ENCODE data around the gene DOK3. TPM values are rescaled to one million over a fixed set of nuclear protein-coding genes. Genes with fewer than 3 reads are reported as not detected.

The DOK3 gene
- polyA plus RNA-seq, 1 donor from 2014 or later, result 5.5 TPM

GRCh38 chr5:177557041-177557647 is 47.5 kb upstream of the DOK3 start:
- H3F3A ChIP-seq (ENCODE audit: insufficient read depth, low read length, poor library complexity, severe bottlenecking), result no peaks in the 10 kb centered on the region
- peaks cover 23% of the 10 kb centered on the region for H3K79me2 ChIP-seq (replicated peaks; ENCODE audit: insufficient read depth, low read length)
- H3K9me2 ChIP-seq (ENCODE audit: insufficient read depth, low read length), result no peaks in the 10 kb centered on the region
- peaks cover 11% of the 10 kb centered on the region for H4K20me1 ChIP-seq (ENCODE audit: insufficient read depth)
- H3K4me3 ChIP-seq (ENCODE audit: low read length), result no peak overlapping the region
- H3K27ac ChIP-seq (ENCODE audit: low read length), result no peak overlapping the region
- no peak overlapping the region for H3K4me2 ChIP-seq (ENCODE audit: low read length)
- H3K27me3 ChIP-seq (ENCODE audit: insufficient read depth, low read depth, low read length), result no peaks in the 10 kb centered on the region
- no peak for TF ChIP-seq SMC3 (conservative IDR thresholded peaks at IDR 0.05; ENCODE audit: poor library complexity)
- no peak for TF ChIP-seq EZH2 (IDR thresholded peaks at IDR 0.05; ENCODE audit: borderline replicate concordance, insufficient read depth, low read length, poor library complexity, severe bottlenecking)
- no peak for TF ChIP-seq TAF1 (IDR thresholded peaks at IDR 0.05; ENCODE audit: low read depth)
- TF ChIP-seq, protein P1, sequence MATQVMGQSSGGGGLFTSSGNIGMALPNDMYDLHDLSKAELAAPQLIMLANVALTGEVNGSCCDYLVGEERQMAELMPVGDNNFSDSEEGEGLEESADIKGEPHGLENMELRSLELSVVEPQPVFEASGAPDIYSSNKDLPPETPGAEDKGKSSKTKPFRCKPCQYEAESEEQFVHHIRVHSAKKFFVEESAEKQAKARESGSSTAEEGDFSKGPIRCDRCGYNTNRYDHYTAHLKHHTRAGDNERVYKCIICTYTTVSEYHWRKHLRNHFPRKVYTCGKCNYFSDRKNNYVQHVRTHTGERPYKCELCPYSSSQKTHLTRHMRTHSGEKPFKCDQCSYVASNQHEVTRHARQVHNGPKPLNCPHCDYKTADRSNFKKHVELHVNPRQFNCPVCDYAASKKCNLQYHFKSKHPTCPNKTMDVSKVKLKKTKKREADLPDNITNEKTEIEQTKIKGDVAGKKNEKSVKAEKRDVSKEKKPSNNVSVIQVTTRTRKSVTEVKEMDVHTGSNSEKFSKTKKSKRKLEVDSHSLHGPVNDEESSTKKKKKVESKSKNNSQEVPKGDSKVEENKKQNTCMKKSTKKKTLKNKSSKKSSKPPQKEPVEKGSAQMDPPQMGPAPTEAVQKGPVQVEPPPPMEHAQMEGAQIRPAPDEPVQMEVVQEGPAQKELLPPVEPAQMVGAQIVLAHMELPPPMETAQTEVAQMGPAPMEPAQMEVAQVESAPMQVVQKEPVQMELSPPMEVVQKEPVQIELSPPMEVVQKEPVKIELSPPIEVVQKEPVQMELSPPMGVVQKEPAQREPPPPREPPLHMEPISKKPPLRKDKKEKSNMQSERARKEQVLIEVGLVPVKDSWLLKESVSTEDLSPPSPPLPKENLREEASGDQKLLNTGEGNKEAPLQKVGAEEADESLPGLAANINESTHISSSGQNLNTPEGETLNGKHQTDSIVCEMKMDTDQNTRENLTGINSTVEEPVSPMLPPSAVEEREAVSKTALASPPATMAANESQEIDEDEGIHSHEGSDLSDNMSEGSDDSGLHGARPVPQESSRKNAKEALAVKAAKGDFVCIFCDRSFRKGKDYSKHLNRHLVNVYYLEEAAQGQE (IDR thresholded peaks at IDR 0.05; ENCODE audit: borderline replicate concordance), result no peak
- TF ChIP-seq MXI1 (conservative IDR thresholded peaks at IDR 0.05; ENCODE audit: poor library complexity, severe bottlenecking), result no peak
- TF ChIP-seq EP300 (conservative IDR thresholded peaks at IDR 0.05; ENCODE audit: poor library complexity, severe bottlenecking), result no peak
- no peak for TF ChIP-seq POLR2AphosphoS5 (IDR thresholded peaks at IDR 0.05)
- no peak for TF ChIP-seq CTCF (IDR thresholded peaks at IDR 0.05; ENCODE audit: poor library complexity, severe bottlenecking)
- TF ChIP-seq RAD21 (conservative IDR thresholded peaks at IDR 0.05), result no peak
- no peaks in the 10 kb centered on the region for H3K36me3 ChIP-seq (ENCODE audit: insufficient read depth, low read length)
- H3K9ac ChIP-seq (ENCODE audit: low read length), result no peak overlapping the region
- H2AFZ ChIP-seq (ENCODE audit: low read depth, low read length), result no peak overlapping the region
- no peaks in the 10 kb centered on the region for H3K9me3 ChIP-seq (ENCODE audit: low read length)

DNA sequence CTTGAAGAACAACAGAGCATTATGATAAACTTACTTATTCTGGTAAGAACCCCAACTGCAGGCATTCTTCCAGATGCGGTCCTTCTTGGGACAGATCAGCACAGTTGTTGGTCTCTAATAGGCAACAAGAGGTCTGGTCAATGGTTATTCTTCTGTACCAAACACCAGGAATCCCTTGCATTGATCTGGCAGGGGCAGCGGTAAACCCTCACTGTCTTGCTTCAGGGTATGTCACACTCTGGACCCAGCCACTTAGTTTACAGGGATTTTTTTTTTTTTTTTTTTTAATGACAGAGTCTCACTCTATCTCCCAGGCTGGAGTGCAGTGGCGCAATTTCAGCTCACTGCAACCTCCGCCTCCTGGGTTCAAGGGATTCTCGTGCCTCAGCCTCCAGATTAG is 46.0 kb upstream of the DOK3 start:
- no peaks in the 10 kb centered on the region for H3F3A ChIP-seq (ENCODE audit: insufficient read depth, low read length, poor library complexity, severe bottlenecking)
- no peaks in the 10 kb centered on the region for H3K36me3 ChIP-seq (ENCODE audit: insufficient read depth, low read length)
- no peak overlapping the region for H3K9ac ChIP-seq (ENCODE audit: low read length)
- no peak overlapping the region for H3K4me2 ChIP-seq (ENCODE audit: low read length)
- peaks cover 38% of the 10 kb centered on the region for H3K79me2 ChIP-seq (replicated peaks; ENCODE audit: insufficient read depth, low read length)
- H3K27me3 ChIP-seq (ENCODE audit: insufficient read depth, low read depth, low read length), result no peaks in the 10 kb centered on the region
- H3K9me3 ChIP-seq (ENCODE audit: low read length), result no peaks in the 10 kb centered on the region
- no peak overlapping the region for H2AFZ ChIP-seq (ENCODE audit: low read depth, low read length)
- H4K20me1 ChIP-seq (ENCODE audit: insufficient read depth), result peaks cover 11% of the 10 kb centered on the region
- H3K4me3 ChIP-seq (ENCODE audit: low read length), result no peak overlapping the region
- no peaks in the 10 kb centered on the region for H3K9me2 ChIP-seq (ENCODE audit: insufficient read depth, low read length)
- H3K27ac ChIP-seq (ENCODE audit: low read length), result no peak overlapping the region
- TF ChIP-seq EZH2 (IDR thresholded peaks at IDR 0.05; ENCODE audit: borderline replicate concordance, insufficient read depth, low read length, poor library complexity, severe bottlenecking), result no peak
- TF ChIP-seq POLR2AphosphoS5 (IDR thresholded peaks at IDR 0.05), result no peak
- TF ChIP-seq, protein P1 (IDR thresholded peaks at IDR 0.05; ENCODE audit: borderline replicate concordance), result no peak
- TF ChIP-seq EP300 (conservative IDR thresholded peaks at IDR 0.05; ENCODE audit: poor library complexity, severe bottlenecking), result no peak
- no peak for TF ChIP-seq TAF1 (IDR thresholded peaks at IDR 0.05; ENCODE audit: low read depth)
- no peak for TF ChIP-seq RAD21 (conservative IDR thresholded peaks at IDR 0.05)
- TF ChIP-seq SMC3 (conservative IDR thresholded peaks at IDR 0.05; ENCODE audit: poor library complexity), result no peak
- no peak for TF ChIP-seq MXI1 (conservative IDR thresholded peaks at IDR 0.05; ENCODE audit: poor library complexity, severe bottlenecking)

Data from neural cell (in vitro differentiated cells).